OCI-LY3 (cell line): ENCODE results near the gene CELF2.

Experiments used
- H2AFZ ChIP-seq: fragments of 200-600, 300-600 bp; shearing (Covaris generic); 2 replicates; pipeline ENCODE4 v1.6.0; 2014; ENCODE audit warnings: antibody characterized with exemption, low read depth, low read length
- H3K27ac ChIP-seq: fragments of 200-600, 300-600 bp; sonication (generic); 2 replicates; pipeline ENCODE4 v1.5.1; 2014; ENCODE audit warnings: mild to moderate bottlenecking, low read length, moderate library complexity, mixed read lengths
- H3K27me3 ChIP-seq: fragments of 200-600, 300-600 bp; sonication (generic); 2 replicates; pipeline ENCODE4 v1.6.1; 2014; ENCODE audit warnings: low read depth, low read length, mixed read lengths
- H3K36me3 ChIP-seq: fragments of 200-600, 300-600 bp; sonication (generic); replicated peaks from 2 replicates; pipeline ENCODE3; 2014; ENCODE audit warnings: low read depth, low read length, mixed read lengths
- H3K4me1 ChIP-seq: fragments of 300-600, 200-600 bp; sonication (generic); 2 replicates; pipeline ENCODE4 v1.6.1; 2014; ENCODE audit warnings: low read length, mixed read lengths
- H3K4me2 ChIP-seq: fragments of 200-600, 300-600 bp; sonication (generic); 2 replicates; pipeline ENCODE4 v1.6.1; 2014; ENCODE audit warnings: low read length, mixed read lengths
- H3K4me3 ChIP-seq: fragments of 300-600, 200-600 bp; sonication (generic); 2 replicates; pipeline ENCODE4 v1.5.1; 2014; ENCODE audit warnings: antibody characterized with exemption, mild to moderate bottlenecking, low read length, moderate library complexity
- H3K79me2 ChIP-seq: fragments of 300-600, 200-600 bp; shearing (Covaris generic); 2 replicates; pipeline ENCODE4 v1.6.1; 2014; ENCODE audit warnings: mild to moderate bottlenecking, low read length, mixed read lengths
- H3K9ac ChIP-seq: fragments of 300-600, 200-600 bp; shearing (Covaris generic); 2 replicates; pipeline ENCODE4 v1.6.0; 2014; ENCODE audit warnings: mild to moderate bottlenecking, low read length, moderate library complexity
- H3K9me3 ChIP-seq: fragments of 200-600, 300-600 bp; shearing (Covaris generic); 2 replicates; pipeline ENCODE4 v1.6.1; 2014; ENCODE audit warnings: low read length, mixed read lengths; ENCODE audit not compliant: insufficient read depth
- H4K20me1 ChIP-seq: fragments of 200-600, 300-600 bp; sonication (generic); 2 replicates; pipeline ENCODE4 v1.6.1; 2016; ENCODE audit warnings: low read length, mixed read lengths; ENCODE audit not compliant: insufficient read depth
- CTCF ChIP-seq: fragments of 200-600, 300-600 bp; sonication (generic); IDR thresholded peaks from 2 replicates; pipeline ENCODE4 v1.5.1; 2014; ENCODE audit warnings: antibody characterized with exemption, low read length, low read depth
- EZH2phosphoT487 ChIP-seq: fragments of 200-600 bp; shearing (Covaris generic); IDR thresholded peaks from 2 replicates; pipeline ENCODE4 v1.6.1; 2018; ENCODE audit warnings: antibody characterized with exemption, mixed run types, low read depth

The CELF2 gene

GRCh38 chr10:11197266-11197712 lies 179.6 kb downstream of the CELF2 start:
- Histone ChIP-seq H3K27ac (peak overlapping the region; percentile 69), H4K20me1 (no peaks in the 10 kb centered on the region), H3K9me3 (no peaks in the 10 kb centered on the region), H3K9ac (peak overlapping the region; percentile 2; the same call in 1 of the 2 replicates), H2AFZ (no peak overlapping the region), H3K27me3 (0 out of 2 replicates have a peak, but pooled peaks cover 9% of the 10 kb centered on the region), H3K79me2 (no peaks in the 10 kb centered on the region), H3K4me3 (peak overlapping the region; percentile 65), H3K36me3 (peaks cover 2% of the 10 kb centered on the region), H3K4me2 (peak overlapping the region; percentile 84), H3K4me1 (peaks cover 43% of the 10 kb centered on the region)
- TF ChIP-seq EZH2phosphoT487 (no peak), CTCF (no peak)

DNA sequence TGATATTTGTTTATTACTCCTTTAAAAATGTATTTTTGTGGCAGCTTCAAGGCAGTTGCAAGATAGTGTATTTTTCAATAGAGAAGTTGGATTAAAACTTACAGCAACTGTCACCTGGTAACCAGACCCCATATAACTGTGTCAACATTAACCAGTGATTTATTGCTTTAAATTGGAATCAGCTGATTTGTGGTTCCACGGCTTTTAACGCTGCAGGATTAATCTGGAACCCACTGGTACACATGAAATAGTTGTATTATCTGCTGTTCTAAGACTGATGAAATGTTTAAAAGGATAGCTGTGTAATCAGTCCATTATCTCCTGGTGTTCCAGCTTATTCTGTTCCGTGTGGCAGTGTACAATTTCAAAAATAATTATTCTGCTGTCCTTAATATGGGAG lies 180.2 kb downstream of the CELF2 start:
- Histone ChIP-seq H3K79me2 (no peaks in the 10 kb centered on the region), H3K4me1 (peaks cover 43% of the 10 kb centered on the region), H4K20me1 (no peaks in the 10 kb centered on the region), H3K4me3 (peak overlapping the region; percentile 65), H3K27me3 (0 out of 2 replicates have a peak, but pooled peaks cover 9% of the 10 kb centered on the region), H3K9me3 (no peaks in the 10 kb centered on the region), H3K27ac (peak overlapping the region; percentile 69), H2AFZ (no peak overlapping the region), H3K36me3 (peaks cover 2% of the 10 kb centered on the region), H3K4me2 (peak overlapping the region; percentile 84), H3K9ac (peak overlapping the region; percentile 2; the same call in 1 of the 2 replicates)
- no peak for TF ChIP-seq EZH2phosphoT487
- TF ChIP-seq CTCF = no peak

GRCh38 chr10:11201911-11202310 lies 184.2 kb downstream of the CELF2 start:
- H3K36me3 ChIP-seq = peaks cover 2% of the 10 kb centered on the region
- 0 out of 2 replicates have a peak, but pooled peaks cover 9% of the 10 kb centered on the region for H3K27me3 ChIP-seq
- H3K9ac ChIP-seq = no peak overlapping the region
- no peak for TF ChIP-seq CTCF
- TF ChIP-seq EZH2phosphoT487 = no peak
- H3K4me1 ChIP-seq = peaks cover 28% of the 10 kb centered on the region
- H4K20me1 ChIP-seq = no peaks in the 10 kb centered on the region
- H3K27ac ChIP-seq = no peak overlapping the region
- no peak overlapping the region for H3K4me2 ChIP-seq
- H3K9me3 ChIP-seq = no peaks in the 10 kb centered on the region
- H3K79me2 ChIP-seq = no peaks in the 10 kb centered on the region
- no peak overlapping the region for H3K4me3 ChIP-seq
- no peak overlapping the region for H2AFZ ChIP-seq

DNA sequence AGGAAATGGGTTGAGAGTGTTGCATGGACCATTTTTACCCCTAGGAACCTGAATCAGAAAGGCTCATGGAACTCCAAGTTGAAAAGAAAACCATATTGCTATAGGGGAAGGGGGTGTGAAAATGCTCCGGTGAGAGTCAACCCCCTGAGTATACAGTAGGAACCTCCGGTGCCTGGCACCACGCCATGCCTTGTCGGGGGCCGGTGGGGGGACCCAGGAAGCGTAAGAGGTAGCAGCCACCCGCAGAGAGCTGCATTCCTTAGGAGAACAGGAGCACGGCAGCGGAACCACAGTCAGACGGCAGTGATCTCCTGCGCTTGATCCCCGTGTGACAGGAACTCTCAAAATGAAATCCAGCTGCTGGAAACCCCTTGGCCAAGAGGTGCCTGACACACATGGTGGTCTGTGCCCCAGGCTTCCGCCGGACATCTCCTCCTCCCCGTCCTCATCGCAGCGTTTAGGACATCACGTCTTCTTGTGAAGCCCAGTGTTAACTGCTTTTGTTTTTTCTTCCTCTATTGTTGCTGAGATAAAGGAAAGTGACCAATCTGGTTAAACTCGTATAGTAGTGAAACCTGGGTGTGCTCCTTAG lies 186.8 kb downstream of the CELF2 start:
- H3K9me3 ChIP-seq = no peaks in the 10 kb centered on the region
- TF ChIP-seq CTCF (no peak), EZH2phosphoT487 (no peak)
- no peak overlapping the region for H3K9ac ChIP-seq
- H3K4me3 ChIP-seq = no peak overlapping the region
- no peaks in the 10 kb centered on the region for H4K20me1 ChIP-seq
- H3K79me2 ChIP-seq = no peaks in the 10 kb centered on the region
- H3K4me2 ChIP-seq = no peak overlapping the region
- peaks cover 2% of the 10 kb centered on the region for H3K36me3 ChIP-seq
- H3K27me3 ChIP-seq = 0 out of 2 replicates have a peak, but pooled peaks cover 3% of the 10 kb centered on the region
- H2AFZ ChIP-seq = no peak overlapping the region
- no peak overlapping the region for H3K27ac ChIP-seq
- peaks cover 24% of the 10 kb centered on the region for H3K4me1 ChIP-seq
